ENCODE results near the gene UTP15. TPM values are rescaled to one million over a fixed set of nuclear protein-coding genes. Genes with fewer than 3 reads are reported as not detected.

Gene UTP15
- total and polyA plus RNA-seq, 2 of the 4 experiments (the other 2 are of a cell fraction), result 11.4 to 28.0 TPM

DNA sequence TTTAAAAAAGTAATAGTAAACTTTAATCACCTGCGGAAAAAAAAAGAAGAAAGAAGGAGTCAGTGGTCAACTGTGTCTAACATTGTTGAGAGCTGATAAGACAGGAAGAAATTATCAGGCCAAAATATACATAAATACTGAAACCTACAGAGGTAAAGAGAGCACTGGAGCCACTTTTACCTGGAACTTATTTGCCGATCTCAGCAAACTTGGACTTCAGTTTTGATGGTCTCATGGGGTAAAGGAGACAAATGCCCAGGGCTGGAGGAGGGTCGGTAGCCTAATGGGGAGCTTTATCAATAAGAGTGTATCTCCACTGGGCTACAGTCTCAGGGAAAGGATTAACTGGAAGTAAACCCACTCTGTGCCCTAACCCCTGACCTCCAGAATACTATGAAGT lies 33.8 kb downstream of the UTP15 start:
- no peaks in the 10 kb centered on the region for H3K9me3 ChIP-seq (ENCODE audit: control insufficient read depth, insufficient read depth, low read length)
- CTCF ChIA-PET, result interaction anchor here (0.6 kb wide), 1 partner anchor 307 kb away, joined by 3 read pairs; no protein-coding TSS in a partner anchor
- WGBS, 2 experiments (ENCODE audit: extremely low coverage in 2 of 2, insufficient read length in 1 of 2), result 100% methylated on average over 1 of the region's 3 CpGs; no CpG with 5 or more reads in 1 of the 2 experiments
- intact Hi-C loops (cut with micrococcal nuclease), result no loop called here
- H2AFZ ChIP-seq (replicated peaks; ENCODE audit: low read length, poor library complexity), result no peak overlapping the region
- no peak overlapping the region for H3K23ac ChIP-seq (ENCODE audit: low read depth, low read length)
- no peak overlapping the region for H3K18ac ChIP-seq (ENCODE audit: low read depth, low read length)
- BruUV-seq (replicated peaks), result no TSS peak
- ATAC-seq (ENCODE audit: low read depth), result no peak
- dilution Hi-C loops (cut with HindIII; ENCODE audit: low sequenced_read_pairs, unreplicated experiment), result loop anchor here (25.0 kb wide), 1 partner anchor 188 kb away; no protein-coding TSS in a partner anchor
- no peak overlapping the region for H3K27ac ChIP-seq (ENCODE audit: insufficient read depth, low read length)
- no peaks in the 10 kb centered on the region for H4K20me1 ChIP-seq (ENCODE audit: insufficient read depth, low read length)
- H2BK15ac ChIP-seq (ENCODE audit: low read depth, low read length), result peak overlapping the region; percentile 88; the same call in 1 of the 3 replicates
- no peak for DNase-seq
- peak overlapping the region; percentile 53; the same call in 1 of the 2 replicates for H2AK5ac ChIP-seq (ENCODE audit: low read depth, low read length)
- no peak overlapping the region; the same call in 1 of the 2 replicates for H3K56ac ChIP-seq (ENCODE audit: extremely low read depth, insufficient read depth, low read length)
- peak overlapping the region; percentile 61; the same call in 1 of the 2 replicates for H2BK120ac ChIP-seq (ENCODE audit: low read depth, low read length)
- H3K9ac ChIP-seq (ENCODE audit: low read depth, low read length), result no peak overlapping the region
- in situ Hi-C loops (cut with MboI; ENCODE audit: low sequenced_read_pairs), result no loop called here
- H3K9me1 ChIP-seq (ENCODE audit: insufficient read depth, low read length), result no peaks in the 10 kb centered on the region
- H2BK20ac ChIP-seq (ENCODE audit: low read depth, low read length), result peak overlapping the region; percentile 53
- H3K79me1 ChIP-seq (ENCODE audit: low read depth in 1 of 2, low read length in 2 of 2), result no peaks in the 10 kb centered on the region; a peak in 1 of 4 replicates
- H4K8ac ChIP-seq (ENCODE audit: low read depth in 2 of 2, low read length in 2 of 2), result no peak overlapping the region
- no peaks in the 10 kb centered on the region for H3K27me3 ChIP-seq (ENCODE audit: control insufficient read depth, insufficient read depth, low read length)
- H2BK5ac ChIP-seq (ENCODE audit: low read depth, low read length, poor library complexity, severe bottlenecking), result no peak overlapping the region
- H2AK9ac ChIP-seq (replicated peaks; ENCODE audit: low read depth, low read length, poor library complexity), result no peak overlapping the region
- peak overlapping the region; percentile 35; the same call in 1 of the 2 replicates for H3K4ac ChIP-seq (ENCODE audit: low read depth, low read length)
- no peak overlapping the region for H4K5ac ChIP-seq (ENCODE audit: low read depth, low read length)
- H3K4me1 ChIP-seq (ENCODE audit: control insufficient read depth, insufficient read depth, low read length), result no peaks in the 10 kb centered on the region
- TF ChIP-seq, protein P1, sequence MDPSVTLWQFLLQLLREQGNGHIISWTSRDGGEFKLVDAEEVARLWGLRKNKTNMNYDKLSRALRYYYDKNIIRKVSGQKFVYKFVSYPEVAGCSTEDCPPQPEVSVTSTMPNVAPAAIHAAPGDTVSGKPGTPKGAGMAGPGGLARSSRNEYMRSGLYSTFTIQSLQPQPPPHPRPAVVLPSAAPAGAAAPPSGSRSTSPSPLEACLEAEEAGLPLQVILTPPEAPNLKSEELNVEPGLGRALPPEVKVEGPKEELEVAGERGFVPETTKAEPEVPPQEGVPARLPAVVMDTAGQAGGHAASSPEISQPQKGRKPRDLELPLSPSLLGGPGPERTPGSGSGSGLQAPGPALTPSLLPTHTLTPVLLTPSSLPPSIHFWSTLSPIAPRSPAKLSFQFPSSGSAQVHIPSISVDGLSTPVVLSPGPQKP (IDR thresholded peaks at IDR 0.05; ENCODE audit: borderline replicate concordance, low read depth, low read length), result no peak
- TF ChIP-seq MAFK (IDR thresholded peaks at IDR 0.05; ENCODE audit: low read depth, low read length), result peak; percentile 90
- no peak overlapping the region for H3K4me2 ChIP-seq (ENCODE audit: low read depth, low read length)
- no peak overlapping the region for H3K14ac ChIP-seq (replicated peaks; ENCODE audit: low read depth, low read length)
- no peak overlapping the region for H3K4me3 ChIP-seq (ENCODE audit: insufficient read depth, low read depth, low read length)
- no peaks in the 10 kb centered on the region for H3K36me3 ChIP-seq (ENCODE audit: control insufficient read depth, insufficient read depth, low read length)
- no peak overlapping the region for H4K91ac ChIP-seq (ENCODE audit: insufficient read depth, low read depth, low read length)
- POLR2A ChIA-PET (ENCODE audit: unreplicated experiment), result no interaction called here

Data from IMR-90 (cell line).